Right cardiac atrium (tissue), 5 donors: Measurements from ENCODE around the gene MMP8. TPM values are rescaled to one million over a fixed set of nuclear protein-coding genes. Genes with fewer than 3 reads are reported as not detected.

ENCODE experiments used
- polyA plus RNA-seq: library from polyadenylated mRNA; stranded (reverse); fragments of 200-250 nt; gene quantifications from one replicate; pipeline ENCODE4 v1.2.3, GENCODE V29; 2013
- total RNA-seq, 4 donors: library from RNA; stranded (reverse); fragmentation: NEBNext Ultra II Directional; extraction: Animal tissue kit (Norgen Biotek cat#: 25700); gene quantifications; one replicate each; pipeline ENCODE4 v1.2.1, GENCODE V29; 2021
- donor health status: healthy with polysubstance abuse.
- donor health status: DM: no; HTN: yes; CAD: no.
- donor health status: DM: no; HTN: no; CAD: no.
- donor health status: DM: no; HTN: yes; CAD: no; lungs with severe emphysema.
- donor health status: DM: yes; HTN: yes; CAD: no.

Gene MMP8
- total and polyA plus RNA-seq, 5 donors = 0.02 to 0.06 TPM; not detected in 3

Other genes starting within 250 kb of the MMP8 start
- not detected for gene MMP7, start 194.2 kb downstream of the MMP8 start, total RNA-seq
- gene MMP7, start 194.2 kb downstream of the MMP8 start, polyA plus RNA-seq = not detected
- gene MMP20, start 99.6 kb downstream of the MMP8 start, total RNA-seq = not detected
- gene MMP20, start 99.6 kb downstream of the MMP8 start, polyA plus RNA-seq = not detected
- not detected for gene MMP27, start 19.2 kb downstream of the MMP8 start, total RNA-seq
- not detected for gene MMP27, start 19.2 kb downstream of the MMP8 start, polyA plus RNA-seq
- gene MMP10, start 55.7 kb upstream of the MMP8 start, total RNA-seq = not detected
- not detected for gene MMP10, start 55.7 kb upstream of the MMP8 start, polyA plus RNA-seq
- gene MMP1, start 73.2 kb upstream of the MMP8 start, total RNA-seq = 1 to 10 TPM in 1 of 4 donors, under 1 TPM in 1, not detected in 2; 0.14 to 1.0 TPM
- gene MMP1, start 73.2 kb upstream of the MMP8 start, polyA plus RNA-seq = 0.05 TPM
- not detected for gene MMP3, start 118.7 kb upstream of the MMP8 start, total RNA-seq
- not detected for gene MMP3, start 118.7 kb upstream of the MMP8 start, polyA plus RNA-seq
- not detected for gene MMP12, start 150.0 kb upstream of the MMP8 start, total RNA-seq
- gene MMP12, start 150.0 kb upstream of the MMP8 start, polyA plus RNA-seq = not detected
- gene MMP13, start 230.8 kb upstream of the MMP8 start, total RNA-seq = not detected
- not detected for gene MMP13, start 230.8 kb upstream of the MMP8 start, polyA plus RNA-seq